Loucy (cell line): Measurements from ENCODE around the gene ZDHHC12.

Source experiments
- H2AFZ ChIP-seq: fragments of 200-600 bp; sonication (generic); 2 replicates; pipeline ENCODE4 v1.6.0; 2016; ENCODE audit warnings: antibody characterized with exemption, mild to moderate bottlenecking, low read length, moderate library complexity
- H3F3A ChIP-seq: fragments of 200-600 bp; 2 replicates; pipeline ENCODE4 v1.6.0; 2016; ENCODE audit warnings: antibody characterized with exemption, low read depth, mild to moderate bottlenecking
- H3K27me3 ChIP-seq: fragments of 200-600 bp; sonication (generic); 2 replicates; pipeline ENCODE4 v1.6.1; 2014; ENCODE audit warnings: low read length, mild to moderate bottlenecking; ENCODE audit not compliant: insufficient read depth, poor library complexity, severe bottlenecking
- H3K36me3 ChIP-seq: fragments of 200-600 bp; sonication (generic); 2 replicates; pipeline ENCODE4 v1.6.1; 2016; ENCODE audit warnings: low read length; ENCODE audit not compliant: insufficient read depth
- H3K4me1 ChIP-seq: fragments of 200-600 bp; sonication (generic); 2 replicates; pipeline ENCODE4 v1.5.1; 2014; ENCODE audit warnings: low read length, mild to moderate bottlenecking; ENCODE audit not compliant: insufficient read depth, poor library complexity, severe bottlenecking
- H3K4me2 ChIP-seq: fragments of 200-600 bp; sonication (generic); 2 replicates; pipeline ENCODE4 v1.6.0; 2014; ENCODE audit warnings: antibody characterized with exemption, low read length, low read depth, mild to moderate bottlenecking; ENCODE audit not compliant: poor library complexity, severe bottlenecking
- H3K4me3 ChIP-seq: fragments of 200-600 bp; sonication (generic); 2 replicates; pipeline ENCODE4 v1.5.1; 2014; ENCODE audit warnings: low read length, mild to moderate bottlenecking, mixed read lengths; ENCODE audit not compliant: poor library complexity, severe bottlenecking
- H3K79me2 ChIP-seq: fragments of 200-600 bp; sonication (generic); 2 replicates; pipeline ENCODE4 v1.6.1; 2014; ENCODE audit warnings: low read length; ENCODE audit not compliant: insufficient read depth
- H3K9ac ChIP-seq: fragments of 200-600 bp; sonication (generic); 2 replicates; pipeline ENCODE4 v1.6.0; 2014; ENCODE audit warnings: mild to moderate bottlenecking, low read depth, low read length, moderate library complexity; ENCODE audit not compliant: poor library complexity, severe bottlenecking
- H3K9me2 ChIP-seq: fragments of 200-600 bp; sonication (generic); replicated peaks from 2 replicates; pipeline ENCODE4 v1.6.1; 2016; ENCODE audit warnings: low read depth, low read length, mixed read lengths
- H3K9me3 ChIP-seq: fragments of 200-600 bp; sonication (generic); 2 replicates; pipeline ENCODE4 v1.6.1; 2014; ENCODE audit warnings: mild to moderate bottlenecking, antibody characterized with exemption, low read length, low read depth; ENCODE audit not compliant: insufficient read depth
- H4K20me1 ChIP-seq: fragments of 200-600 bp; sonication (generic); 2 replicates; pipeline ENCODE4 v1.6.0; 2014; ENCODE audit warnings: antibody characterized with exemption, low read length, mild to moderate bottlenecking; ENCODE audit not compliant: insufficient read depth, poor library complexity, severe bottlenecking
- CTCF ChIP-seq: fragments of 200-600 bp; sonication (generic); conservative IDR thresholded peaks from 2 replicates; pipeline ENCODE4 v1.5.1; 2014; ENCODE audit warnings: mild to moderate bottlenecking, antibody characterized with exemption, low read length
- EZH2phosphoT487 ChIP-seq: fragments of 200-600 bp; IDR thresholded peaks from 2 replicates; pipeline ENCODE4 v1.6.1; 2018; ENCODE audit warnings: antibody characterized with exemption, mild to moderate bottlenecking, moderate library complexity, borderline replicate concordance

Gene ZDHHC12

GRCh38 chr9:128747241-128747640 is 23.3 kb upstream of the ZDHHC12 start:
- Histone ChIP-seq H3F3A (no peaks in the 10 kb centered on the region), H3K4me3 (no peak overlapping the region), H3K79me2 (no peaks in the 10 kb centered on the region), H2AFZ (no peak overlapping the region), H3K27me3 (no peaks in the 10 kb centered on the region), H3K9ac (no peak overlapping the region), H3K9me3 (no peaks in the 10 kb centered on the region), H3K4me2 (no peak overlapping the region), H3K36me3 (no peaks in the 10 kb centered on the region), H3K9me2 (no peaks in the 10 kb centered on the region), H3K4me1 (no peaks in the 10 kb centered on the region), H4K20me1 (no peaks in the 10 kb centered on the region)
- no peak for TF ChIP-seq CTCF
- TF ChIP-seq EZH2phosphoT487 = no peak

GRCh38 chr9:128743421-128743820 is 19.5 kb upstream of the ZDHHC12 start:
- Histone ChIP-seq H3K9me3 (no peaks in the 10 kb centered on the region), H2AFZ (no peak overlapping the region), H3K9ac (no peak overlapping the region), H3K36me3 (no peaks in the 10 kb centered on the region), H3K4me1 (no peaks in the 10 kb centered on the region), H3F3A (no peaks in the 10 kb centered on the region), H3K4me3 (no peak overlapping the region), H3K27me3 (no peaks in the 10 kb centered on the region), H3K9me2 (no peaks in the 10 kb centered on the region), H3K4me2 (no peak overlapping the region), H3K79me2 (no peaks in the 10 kb centered on the region), H4K20me1 (no peaks in the 10 kb centered on the region)
- TF ChIP-seq EZH2phosphoT487 (no peak), CTCF (no peak)

GRCh38 chr9:128742401-128742800 is 18.5 kb upstream of the ZDHHC12 start:
- Histone ChIP-seq H3K4me2 (no peak overlapping the region), H3K36me3 (no peaks in the 10 kb centered on the region), H3K9me3 (no peaks in the 10 kb centered on the region), H3K9me2 (no peaks in the 10 kb centered on the region), H2AFZ (no peak overlapping the region), H3K79me2 (no peaks in the 10 kb centered on the region), H3K27me3 (no peaks in the 10 kb centered on the region), H3K4me3 (no peak overlapping the region), H4K20me1 (no peaks in the 10 kb centered on the region), H3K4me1 (no peaks in the 10 kb centered on the region), H3K9ac (no peak overlapping the region), H3F3A (no peaks in the 10 kb centered on the region)
- TF ChIP-seq CTCF (no peak), EZH2phosphoT487 (no peak)
